Liver (tissue), 9 donors: ENCODE data around the gene BRD1. TPM values are rescaled to one million over a fixed set of nuclear protein-coding genes. Genes with fewer than 3 reads are reported as not detected.

Experiments used
- DNase-seq: peaks from one replicate; pipeline ENCODE4 v3.0.0-alpha.2; 2017; ENCODE audit warnings: low spot score
- H3K27ac ChIP-seq, 2 donors: one replicate each; pipeline ENCODE4 v1.7.0; 2013; ENCODE audit warnings: inconsistent platforms in 2 of 2, low read length in 2 of 2, control low read depth in 1 of 2, low read depth in 1 of 2, mild to moderate bottlenecking in 1 of 2
- H3K27me3 ChIP-seq, 4 donors: one replicate each; pipeline versions ENCODE4 v1.6.1 to v1.7.0; 2013; ENCODE audit warnings: low read length in 3 of 4, inconsistent platforms in 1 of 4, mild to moderate bottlenecking in 1 of 4, moderate library complexity in 1 of 4; ENCODE audit not compliant: control insufficient read depth in 4 of 4, insufficient read depth in 4 of 4
- H3K36me3 ChIP-seq, 4 donors: one replicate each; pipeline versions ENCODE4 v1.6.1 to v1.7.0; 2013; ENCODE audit warnings: low read length in 3 of 4, mild to moderate bottlenecking in 3 of 4, low read depth in 1 of 4, moderate library complexity in 1 of 4; ENCODE audit not compliant: control insufficient read depth in 4 of 4, insufficient read depth in 3 of 4
- H3K4me1 ChIP-seq, 4 donors: one replicate each; pipeline versions ENCODE4 v1.6.1 to v1.7.0; 2013; ENCODE audit warnings: low read length in 3 of 4, mild to moderate bottlenecking in 3 of 4, moderate library complexity in 1 of 4; ENCODE audit not compliant: control insufficient read depth in 4 of 4, insufficient read depth in 4 of 4
- H3K4me3 ChIP-seq, 3 donors: one replicate each; pipeline versions ENCODE4 v1.6.1 to v1.7.0; 2013; ENCODE audit warnings: low read length in 3 of 3, control low read depth in 1 of 3, low read depth in 1 of 3, mild to moderate bottlenecking in 1 of 3
- H3K9ac ChIP-seq, 2 donors: one replicate each; pipeline ENCODE4 v1.7.0; 2013; ENCODE audit warnings: low read length in 2 of 2, mild to moderate bottlenecking in 2 of 2, moderate library complexity in 2 of 2, control low read depth in 1 of 2, low read depth in 1 of 2
- H3K9me3 ChIP-seq, 4 donors: one replicate each; pipeline versions ENCODE4 v1.6.1 to v1.7.0; 2013; ENCODE audit warnings: low read length in 3 of 4; ENCODE audit not compliant: control insufficient read depth in 4 of 4
- EGR1 ChIP-seq, 2 donors: IDR thresholded peaks; 2 replicates each; pipeline ENCODE4 v1.6.1; 2016 to 2018; ENCODE audit warnings: antibody characterized with exemption in 2 of 2, low read depth in 2 of 2
- FOXA1 ChIP-seq: IDR thresholded peaks from 2 replicates; pipeline ENCODE4 v1.6.1; 2016; ENCODE audit warnings: antibody characterized with exemption
- FOXA2 ChIP-seq: IDR thresholded peaks from 2 replicates; pipeline ENCODE4 v1.6.1; 2016; ENCODE audit warnings: antibody characterized with exemption
- HNF4A ChIP-seq, 2 donors: conservative IDR thresholded peaks; 2 replicates each; pipeline ENCODE4 v1.6.1; 2016; ENCODE audit warnings: antibody characterized with exemption in 2 of 2, mild to moderate bottlenecking in 2 of 2
- HNF4G ChIP-seq: IDR thresholded peaks from 2 replicates; pipeline ENCODE4 v1.6.1; 2016; ENCODE audit warnings: antibody characterized with exemption
- JUND ChIP-seq, 2 donors: IDR thresholded peaks; 2 replicates each; pipeline ENCODE4 v1.6.1; 2016; ENCODE audit warnings: antibody characterized with exemption in 2 of 2
- NR2F2 ChIP-seq: IDR thresholded peaks from 2 replicates; pipeline ENCODE4 v1.6.1; 2016; ENCODE audit warnings: antibody characterized with exemption
- RAD21 ChIP-seq, 2 donors: IDR thresholded peaks; 2 replicates each; pipeline ENCODE4 v1.6.1; 2016; ENCODE audit warnings: antibody characterized with exemption in 2 of 2, mild to moderate bottlenecking in 2 of 2
- RXRA ChIP-seq, 2 donors: IDR thresholded peaks; 2 replicates each; pipeline ENCODE4 v1.6.1; 2017 to 2018; ENCODE audit warnings: antibody characterized with exemption in 2 of 2, mild to moderate bottlenecking in 1 of 2
- SP1 ChIP-seq: IDR thresholded peaks from 2 replicates; pipeline ENCODE4 v1.6.1; 2018; ENCODE audit warnings: antibody characterized with exemption, mild to moderate bottlenecking
- TAF1 ChIP-seq: conservative IDR thresholded peaks from 2 replicates; pipeline ENCODE4 v1.6.1; 2016; ENCODE audit warnings: antibody characterized with exemption, mild to moderate bottlenecking
- YY1 ChIP-seq: IDR thresholded peaks from 2 replicates; pipeline ENCODE4 v1.6.1; 2016; ENCODE audit warnings: antibody characterized with exemption, mild to moderate bottlenecking
- WGBS: extraction: QIAGEN DNeasy Blood & Tissue Kit; methylation state at CpG from one replicate; pipeline ENCODE4 v1.1.7; 2013; 5-methylcytosine and 5-hydroxymethylcytosine counted together
- polyA plus RNA-seq, 2 donors: library from polyadenylated mRNA; stranded (reverse) in 1 of 2; unstranded in 1 of 2; fragments of 200-250 nt in 1 of 2; fragments of >200 nt in 1 of 2; fragmentation: Nextera tagmentation in 1 of 2; extraction: Ambion mirVana in 1 of 2; gene quantifications; one replicate each; pipeline versions ENCODE4 v1.2.1 to v1.2.3, GENCODE V29; 2013 to 2015
- total RNA-seq, 2 donors: library from RNA; depleted of rRNA; stranded (reverse); fragments of >200 nt; gene quantifications; one replicate each; pipeline ENCODE4 v1.2.3, GENCODE V29; 2014
- TF ChIP-seq, protein P1 (sequence below): IDR thresholded peaks from 2 replicates; pipeline ENCODE4 v1.6.1; 2016; ENCODE audit warnings: antibody characterized with exemption, mild to moderate bottlenecking
- TF ChIP-seq, protein P2 (sequence below): IDR thresholded peaks from 2 replicates; pipeline ENCODE4 v1.6.1; 2016; ENCODE audit warnings: antibody characterized with exemption
- TF ChIP-seq, protein P3 (sequence below): IDR thresholded peaks from 2 replicates; pipeline ENCODE4 v1.6.1; 2016; ENCODE audit warnings: antibody characterized with exemption
- TF ChIP-seq, protein P4 (sequence below): IDR thresholded peaks from 2 replicates; pipeline ENCODE4 v1.6.1; 2016; ENCODE audit warnings: antibody characterized with exemption
- donor health status: healthy.
- donor health status: healthy.
- donor health status: healthy.
- donor health status: healthy.
- donor health status: healthy.

The BRD1 gene
- total and polyA plus RNA-seq, 4 donors = 3.3 to 20.7 (median 11.6) TPM

DNA sequence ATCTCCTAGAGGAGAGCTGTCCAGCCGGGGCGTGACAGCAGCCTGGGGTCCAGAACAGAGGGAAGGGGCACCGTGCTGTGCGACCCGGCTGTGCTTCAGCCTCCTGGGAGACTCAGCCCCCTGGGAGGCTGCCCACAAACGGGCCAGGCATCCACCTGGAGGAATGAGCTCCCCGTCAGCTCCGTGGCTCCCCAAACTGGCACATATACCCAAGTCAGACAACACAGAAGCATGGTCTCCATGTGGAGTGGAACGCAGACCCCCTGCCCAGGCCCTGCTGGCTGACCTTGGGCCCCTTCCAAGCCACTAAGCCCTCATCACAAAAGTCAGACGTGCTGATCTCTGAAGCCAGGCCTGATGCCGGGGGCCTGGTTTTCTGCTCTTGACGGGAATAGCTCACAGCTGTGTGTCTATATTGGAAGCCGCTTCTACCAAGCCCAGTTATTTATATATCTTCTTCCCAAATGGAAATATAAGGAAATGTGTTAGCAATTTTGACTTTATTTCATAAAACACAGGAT, 91.7 kb downstream of the BRD1 start:
- H3K36me3 ChIP-seq = no peaks in the 10 kb centered on the region
- 63% methylated on average over 13 of the region's 13 CpGs for WGBS
- H3K27me3 ChIP-seq = peaks cover 0 to 15% (median 0%) of the 10 kb centered on the region in 4 donors
- TF ChIP-seq SP1 (no peak), JUND (IDR thresholded peaks at IDR 0.05) (no peak), FOXA1 (no peak), HNF4G (no peak), YY1 (no peak), NR2F2 (no peak), RXRA (IDR thresholded peaks at IDR 0.05) (no peak), TAF1 (no peak), RAD21 (IDR thresholded peaks at IDR 0.05) (no peak), FOXA2 (no peak), HNF4A (conservative IDR thresholded peaks at IDR 0.05) (no peak), EGR1 (IDR thresholded peaks at IDR 0.05; ENCODE audit: low read depth in 2 of 2) (no peak)
- TF ChIP-seq, protein P1, sequence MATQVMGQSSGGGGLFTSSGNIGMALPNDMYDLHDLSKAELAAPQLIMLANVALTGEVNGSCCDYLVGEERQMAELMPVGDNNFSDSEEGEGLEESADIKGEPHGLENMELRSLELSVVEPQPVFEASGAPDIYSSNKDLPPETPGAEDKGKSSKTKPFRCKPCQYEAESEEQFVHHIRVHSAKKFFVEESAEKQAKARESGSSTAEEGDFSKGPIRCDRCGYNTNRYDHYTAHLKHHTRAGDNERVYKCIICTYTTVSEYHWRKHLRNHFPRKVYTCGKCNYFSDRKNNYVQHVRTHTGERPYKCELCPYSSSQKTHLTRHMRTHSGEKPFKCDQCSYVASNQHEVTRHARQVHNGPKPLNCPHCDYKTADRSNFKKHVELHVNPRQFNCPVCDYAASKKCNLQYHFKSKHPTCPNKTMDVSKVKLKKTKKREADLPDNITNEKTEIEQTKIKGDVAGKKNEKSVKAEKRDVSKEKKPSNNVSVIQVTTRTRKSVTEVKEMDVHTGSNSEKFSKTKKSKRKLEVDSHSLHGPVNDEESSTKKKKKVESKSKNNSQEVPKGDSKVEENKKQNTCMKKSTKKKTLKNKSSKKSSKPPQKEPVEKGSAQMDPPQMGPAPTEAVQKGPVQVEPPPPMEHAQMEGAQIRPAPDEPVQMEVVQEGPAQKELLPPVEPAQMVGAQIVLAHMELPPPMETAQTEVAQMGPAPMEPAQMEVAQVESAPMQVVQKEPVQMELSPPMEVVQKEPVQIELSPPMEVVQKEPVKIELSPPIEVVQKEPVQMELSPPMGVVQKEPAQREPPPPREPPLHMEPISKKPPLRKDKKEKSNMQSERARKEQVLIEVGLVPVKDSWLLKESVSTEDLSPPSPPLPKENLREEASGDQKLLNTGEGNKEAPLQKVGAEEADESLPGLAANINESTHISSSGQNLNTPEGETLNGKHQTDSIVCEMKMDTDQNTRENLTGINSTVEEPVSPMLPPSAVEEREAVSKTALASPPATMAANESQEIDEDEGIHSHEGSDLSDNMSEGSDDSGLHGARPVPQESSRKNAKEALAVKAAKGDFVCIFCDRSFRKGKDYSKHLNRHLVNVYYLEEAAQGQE = no peak
- TF ChIP-seq, protein P2, sequence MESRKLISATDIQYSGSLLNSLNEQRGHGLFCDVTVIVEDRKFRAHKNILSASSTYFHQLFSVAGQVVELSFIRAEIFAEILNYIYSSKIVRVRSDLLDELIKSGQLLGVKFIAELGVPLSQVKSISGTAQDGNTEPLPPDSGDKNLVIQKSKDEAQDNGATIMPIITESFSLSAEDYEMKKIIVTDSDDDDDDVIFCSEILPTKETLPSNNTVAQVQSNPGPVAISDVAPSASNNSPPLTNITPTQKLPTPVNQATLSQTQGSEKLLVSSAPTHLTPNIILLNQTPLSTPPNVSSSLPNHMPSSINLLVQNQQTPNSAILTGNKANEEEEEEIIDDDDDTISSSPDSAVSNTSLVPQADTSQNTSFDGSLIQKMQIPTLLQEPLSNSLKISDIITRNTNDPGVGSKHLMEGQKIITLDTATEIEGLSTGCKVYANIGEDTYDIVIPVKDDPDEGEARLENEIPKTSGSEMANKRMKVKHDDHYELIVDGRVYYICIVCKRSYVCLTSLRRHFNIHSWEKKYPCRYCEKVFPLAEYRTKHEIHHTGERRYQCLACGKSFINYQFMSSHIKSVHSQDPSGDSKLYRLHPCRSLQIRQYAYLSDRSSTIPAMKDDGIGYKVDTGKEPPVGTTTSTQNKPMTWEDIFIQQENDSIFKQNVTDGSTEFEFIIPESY = no peak
- TF ChIP-seq, protein P3, sequence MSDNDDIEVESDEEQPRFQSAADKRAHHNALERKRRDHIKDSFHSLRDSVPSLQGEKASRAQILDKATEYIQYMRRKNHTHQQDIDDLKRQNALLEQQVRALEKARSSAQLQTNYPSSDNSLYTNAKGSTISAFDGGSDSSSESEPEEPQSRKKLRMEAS = no peak
- TF ChIP-seq, protein P4, sequence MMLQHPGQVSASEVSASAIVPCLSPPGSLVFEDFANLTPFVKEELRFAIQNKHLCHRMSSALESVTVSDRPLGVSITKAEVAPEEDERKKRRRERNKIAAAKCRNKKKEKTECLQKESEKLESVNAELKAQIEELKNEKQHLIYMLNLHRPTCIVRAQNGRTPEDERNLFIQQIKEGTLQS = no peak
- H3K4me3 ChIP-seq = no peak overlapping the region
- no peak for DNase-seq
- H3K9ac ChIP-seq = no peak overlapping the region
- H3K4me1 ChIP-seq = no peaks in the 10 kb centered on the region
- no peak overlapping the region for H3K27ac ChIP-seq
- peaks cover 0 to 1% (median 0%) of the 10 kb centered on the region in 4 donors for H3K9me3 ChIP-seq

DNA sequence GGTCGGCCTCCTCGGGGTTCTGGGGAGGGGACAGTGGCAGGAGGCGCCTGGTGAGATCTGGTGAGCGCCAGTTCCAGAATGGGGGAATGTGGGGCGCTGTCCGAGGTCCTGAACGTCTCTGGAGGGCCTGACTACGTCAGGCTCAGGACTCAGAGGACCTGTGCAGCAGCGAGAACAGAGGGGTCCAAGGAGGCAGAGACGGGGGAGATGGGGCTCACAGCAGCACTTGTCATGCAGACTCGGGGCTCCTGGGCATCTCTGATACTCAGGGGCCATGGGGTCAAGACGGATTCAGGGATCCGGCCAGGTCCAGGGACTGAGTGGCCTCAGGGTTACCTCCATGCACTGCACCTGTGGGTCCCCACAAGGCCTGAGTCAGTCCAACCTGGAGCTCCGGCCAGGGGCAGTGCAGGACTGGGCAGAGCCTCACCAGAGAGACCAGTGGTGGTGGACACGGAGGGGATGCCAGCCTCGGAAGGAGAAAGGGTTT, 92.2 kb downstream of the BRD1 start:
- TF ChIP-seq JUND (IDR thresholded peaks at IDR 0.05) = no peak
- TF ChIP-seq, protein P1 = peak; percentile 97
- no peak for DNase-seq
- Histone ChIP-seq H3K4me3 (no peak overlapping the region), H3K27ac (no peak overlapping the region), H3K36me3 (no peaks in the 10 kb centered on the region), H3K9me3 (peaks cover 0 to 1% (median 0%) of the 10 kb centered on the region in 4 donors), H3K4me1 (no peaks in the 10 kb centered on the region), H3K27me3 (peaks cover 0 to 15% (median 0%) of the 10 kb centered on the region in 4 donors), H3K9ac (no peak overlapping the region)
- 37% methylated on average over 16 of the region's 16 CpGs for WGBS
